Kidney (tissue), 14 donors: ENCODE measurements around the gene FRMD3. TPM values are rescaled to one million over a fixed set of nuclear protein-coding genes. Genes with fewer than 3 reads are reported as not detected.

Experiments
- DNase-seq, 5 donors: peaks; one replicate each; pipeline ENCODE4 v3.0.0-alpha.2; 2013 to 2020
- FAIRE-seq: peaks from 2 replicates; lab custom pipeline; 2012; peaks lifted over from hg19 to GRCh38; lab: Jason Lieb, UNC
- H3K27ac ChIP-seq, 2 donors: one replicate each; pipeline ENCODE4 v1.7.0; 2013; ENCODE audit warnings: low read depth in 2 of 2, low read length in 2 of 2, inconsistent platforms in 1 of 2
- H3K27me3 ChIP-seq: one replicate; pipeline ENCODE4 v1.7.1; 2013; ENCODE audit warnings: low read length, inconsistent platforms; ENCODE audit not compliant: control insufficient read depth, insufficient read depth
- H3K36me3 ChIP-seq, 3 donors: one replicate each; pipeline versions ENCODE4 v1.7.0 to v1.7.1; 2013; ENCODE audit warnings: low read length in 3 of 3, control low read depth in 1 of 3, inconsistent platforms in 1 of 3; ENCODE audit not compliant: insufficient read depth in 3 of 3, control insufficient read depth in 2 of 3
- H3K4me1 ChIP-seq, 3 donors: one replicate each; pipeline versions ENCODE4 v1.7.0 to v1.7.1; 2013; ENCODE audit warnings: low read length in 3 of 3, inconsistent platforms in 1 of 3, low read depth in 1 of 3; ENCODE audit not compliant: control insufficient read depth in 2 of 3, insufficient read depth in 2 of 3
- H3K4me3 ChIP-seq, 3 donors: one replicate each; pipeline versions ENCODE4 v1.7.0 to v1.8.1; 2013; ENCODE audit warnings: low read length in 3 of 3, control low read depth in 1 of 3, inconsistent platforms in 1 of 3
- H3K9ac ChIP-seq, 3 donors: one replicate each; pipeline versions ENCODE4 v1.7.0 to v1.7.1; 2013; ENCODE audit warnings: low read length in 3 of 3, control low read depth in 1 of 3, inconsistent platforms in 1 of 3
- H3K9me3 ChIP-seq, 3 donors: one replicate each; pipeline versions ENCODE4 v1.7.0 to v1.7.1; 2013; ENCODE audit warnings: low read length in 3 of 3, control low read depth in 1 of 3, inconsistent platforms in 1 of 3; ENCODE audit not compliant: control insufficient read depth in 2 of 3, insufficient read depth in 1 of 3
- CTCF ChIP-seq: IDR thresholded peaks from 3 replicates; pipeline ENCODE4 v1.5.1; 2012; ENCODE audit warnings: mild to moderate bottlenecking, moderate library complexity, borderline replicate concordance; ENCODE audit not compliant: insufficient read depth; ENCODE audit errors: extremely low read depth
- intact Hi-C: fragments of 100-400 bp; cut with DNase I; formaldehyde crosslinking; loops from one replicate; pipeline ENCODE4 v1.11.1; 2022
- polyA plus RNA-seq: library from polyadenylated mRNA; stranded (reverse); fragments of 350-450 nt; fragmentation: Illumina TruSeq; extraction: RNeasy Lipid Tissue Mini Kit (QIAGEN cat#74804); gene quantifications from one replicate; pipeline ENCODE4 v1.2.3, GENCODE V29; 2014; ENCODE audit warnings: low read depth, low replicate concordance; ENCODE audit not compliant: insufficient read depth
- total RNA-seq: library from RNA; stranded (reverse); fragmentation: NEBNext Ultra II Directional; extraction: Animal tissue kit (Norgen Biotek cat#: 25700); gene quantifications from one replicate; pipeline ENCODE4 v1.2.1, GENCODE V29; 2021
- donor health status: control.
- donor health status: control.
- donor health status: control.
- donor health status: control.
- donor health status: control.
- donor health status: DM: yes; HTN: yes; CAD: no.
- donor health status: Normal renal cell carcinoma (clear cell type).

FRMD3 gene
- total and polyA plus RNA-seq, 2 donors from 2014 or later: 9.9 to 11.0 TPM

GRCh38 chr9:83285445-83286225, 252.6 kb downstream of the FRMD3 start:
- Histone ChIP-seq H3K36me3 (peaks cover 0 to 2% (median 0%) of the 10 kb centered on the region in 3 donors), H3K27ac (no peak overlapping the region), H3K4me1 (peaks cover 3 to 19% (median 17%) of the 10 kb centered on the region in 3 donors), H3K27me3 (no peaks in the 10 kb centered on the region), H3K9me3 (no peaks in the 10 kb centered on the region), H3K4me3 (no peak overlapping the region), H3K9ac (no peak overlapping the region)
- DNase-seq: peak in 1 of 5 donors; percentile 28
- intact Hi-C loops: no loop called here
- no peak for TF ChIP-seq CTCF
- FAIRE-seq: no peak

- intact Hi-C loops: no loop called here
- H3K27ac ChIP-seq: no peak overlapping the region
- FAIRE-seq (no peak), DNase-seq (no peak)
- no peak for TF ChIP-seq CTCF
- no peaks in the 10 kb centered on the region for H3K27me3 ChIP-seq
- H3K9ac ChIP-seq: no peak overlapping the region
- H3K4me3 ChIP-seq: no peak overlapping the region
- H3K9me3 ChIP-seq: no peaks in the 10 kb centered on the region
- H3K4me1 ChIP-seq: peaks cover 3 to 19% (median 17%) of the 10 kb centered on the region in 3 donors
- H3K36me3 ChIP-seq: peaks cover 0 to 2% (median 0%) of the 10 kb centered on the region in 3 donors
Observed at GRCh38 chr9:83284746-83285145, 253.5 kb downstream of the FRMD3 start.

- DNase-seq: peak in 1 of 5 donors; percentile 31
- H3K4me3 ChIP-seq: no peak overlapping the region
- TF ChIP-seq CTCF: no peak
- H3K27me3 ChIP-seq: no peaks in the 10 kb centered on the region
- peaks cover 0 to 2% (median 0%) of the 10 kb centered on the region in 3 donors for H3K36me3 ChIP-seq
- intact Hi-C loops: no loop called here
- no peak for FAIRE-seq
- peaks cover 3 to 19% (median 17%) of the 10 kb centered on the region in 3 donors for H3K4me1 ChIP-seq
- H3K9ac ChIP-seq: no peak overlapping the region
- H3K27ac ChIP-seq: no peak overlapping the region
- H3K9me3 ChIP-seq: no peaks in the 10 kb centered on the region
Observed at GRCh38 chr9:83283528-83283927, 254.7 kb downstream of the FRMD3 start.
